NCI-H460 (cell line): ENCODE data around the gene CYTH3. TPM values are rescaled to one million over a fixed set of nuclear protein-coding genes. Genes with fewer than 3 reads are reported as not detected.
"Not testable (repeated sequence)": the region's sequence is repeated elsewhere in the genome, so short reads cannot be mapped to it uniquely, and the experiment has no call there.

ENCODE experiments used
- DNase-seq: peaks from one replicate; pipeline ENCODE4 v3.0.0-alpha.2; 2016; ENCODE audit warnings: low read depth; ENCODE audit errors: extremely low read depth
- total RNA-seq: library from RNA; depleted of rRNA; stranded (reverse); fragments of >200 nt; shearing (Covaris generic); gene quantifications from 2 replicates; pipeline ENCODE4 v1.2.3, GENCODE V29; 2014

Gene CYTH3
- total RNA-seq, 1 experiment from 2014 or later = 12.1 TPM

- DNase-seq = no peak
Measured at GRCh38 chr7:6200971-6201370, 71.5 kb downstream of the CYTH3 start.

- DNase-seq = no peak
Measured at GRCh38 chr7:6198689-6199595, 73.5 kb downstream of the CYTH3 start.

DNA sequence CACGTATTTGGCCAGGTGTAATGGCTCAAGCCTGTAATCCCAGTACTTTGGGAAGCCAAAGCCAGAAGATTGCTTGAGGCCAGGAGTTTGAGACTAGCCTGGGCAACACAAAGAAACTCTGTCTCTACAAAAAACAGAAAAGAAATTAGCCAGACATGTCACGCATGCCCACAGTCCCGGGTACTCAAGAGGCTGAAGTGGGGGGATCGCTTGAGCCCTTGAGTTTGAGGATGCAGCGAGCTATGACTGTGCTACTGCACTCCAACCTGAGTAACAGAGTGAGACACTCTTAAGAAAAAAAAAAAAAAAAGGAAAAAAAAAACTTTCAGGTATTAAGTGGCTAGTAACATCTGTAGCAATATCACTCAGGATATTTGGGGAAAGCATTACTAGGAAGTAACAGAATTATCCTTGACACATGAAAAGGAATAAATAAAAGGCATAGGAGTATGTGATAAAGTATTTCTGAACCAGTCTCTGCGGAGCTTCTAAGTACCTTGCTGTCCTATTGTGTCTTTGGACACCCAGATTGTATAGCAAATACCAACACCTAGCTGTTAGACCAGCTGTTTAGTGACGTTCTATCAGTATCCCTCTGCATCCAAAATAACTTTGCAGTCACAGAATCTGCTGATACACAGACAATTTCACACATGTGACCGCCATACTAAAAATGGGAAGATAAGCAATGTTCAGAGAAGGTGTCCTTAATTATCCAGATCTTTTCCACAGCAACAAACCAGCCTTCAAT lies 74.4 kb downstream of the CYTH3 start:
- DNase-seq = no peak

DNA sequence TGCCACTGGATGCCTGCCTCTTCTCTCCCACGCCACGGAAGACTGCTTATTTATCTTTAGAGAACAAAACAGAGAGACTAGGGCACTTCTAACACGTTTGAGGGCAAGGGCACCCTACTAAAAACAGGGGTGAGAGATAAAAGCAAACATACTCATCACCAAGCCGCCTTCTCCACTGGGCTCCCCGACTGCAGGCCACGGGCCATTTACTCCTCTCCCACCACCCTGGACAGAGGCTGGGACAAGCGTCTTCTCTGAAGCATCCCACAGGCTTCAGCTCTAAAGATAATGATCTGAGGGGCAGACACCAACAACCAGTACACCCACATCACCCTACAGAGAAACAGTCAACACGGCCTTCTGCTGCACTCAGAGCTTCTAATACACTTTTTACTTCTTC lies 78.7 kb downstream of the CYTH3 start:
- DNase-seq = no peak

GRCh38 chr7:6190563-6190962 lies 81.9 kb downstream of the CYTH3 start:
- DNase-seq = not testable (repeated sequence)

- DNase-seq = no peak
Measured at GRCh38 chr7:6188389-6188788, 84.0 kb downstream of the CYTH3 start.

DNA sequence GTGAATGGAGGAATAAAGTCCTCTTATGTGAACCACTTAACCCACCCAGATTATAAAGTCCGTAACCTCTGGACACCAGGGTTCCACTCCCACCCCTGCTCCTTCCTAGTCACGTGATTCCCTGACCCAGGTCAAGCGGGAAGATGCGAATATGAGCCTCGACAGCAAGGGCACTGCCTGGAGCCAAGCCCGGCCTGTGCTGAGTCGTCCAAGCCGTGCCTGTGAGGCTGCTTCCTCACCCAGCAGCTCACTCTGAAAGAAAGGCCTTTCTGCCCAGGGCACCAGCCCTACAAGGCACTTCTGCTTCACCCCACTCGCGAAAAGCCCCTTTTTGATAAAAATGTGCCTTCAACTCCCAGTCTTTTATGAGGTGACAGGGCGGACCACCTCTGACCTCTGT lies 85.8 kb downstream of the CYTH3 start:
- no peak for DNase-seq

- no peak for DNase-seq
Measured at GRCh38 chr7:6182993-6183392, 89.4 kb downstream of the CYTH3 start.

DNA sequence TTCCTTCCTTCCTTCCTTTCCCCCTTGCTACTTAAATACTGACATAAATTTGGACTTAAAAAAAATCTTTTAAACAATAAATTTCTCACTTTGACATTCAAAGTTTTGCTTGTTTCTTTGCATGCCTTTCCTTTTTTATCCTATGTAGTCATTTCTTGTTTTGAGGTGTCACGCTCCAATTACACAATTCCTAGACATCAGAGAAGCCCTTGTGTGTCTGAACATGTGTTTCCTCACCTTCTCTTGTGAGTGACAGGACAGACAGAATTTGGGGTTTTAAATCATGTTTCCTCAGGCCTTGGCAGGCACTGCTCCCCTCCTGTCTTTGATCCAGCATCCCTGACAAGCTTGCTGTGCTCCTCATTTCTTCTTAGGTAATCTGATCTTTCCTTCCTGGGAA lies 91.3 kb downstream of the CYTH3 start:
- no peak for DNase-seq

DNA sequence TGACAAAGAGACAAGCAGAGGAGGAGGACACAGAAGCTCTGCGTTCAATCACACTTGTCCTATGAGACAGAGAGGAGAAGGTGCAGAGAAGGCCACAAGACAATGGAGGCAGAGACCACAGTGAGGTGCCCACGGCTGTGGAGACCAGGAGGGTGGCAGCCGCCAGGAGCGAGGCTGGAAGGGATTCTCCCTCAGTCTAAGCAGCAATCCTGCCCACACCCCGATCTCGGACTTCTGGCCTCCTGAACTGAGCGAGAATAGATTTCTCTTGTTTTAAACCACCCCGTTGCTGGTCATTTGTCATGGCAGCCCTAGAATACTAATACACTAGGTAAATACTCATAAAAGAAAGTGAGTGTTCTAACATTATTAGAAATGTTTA lies 92.1 kb downstream of the CYTH3 start:
- no peak for DNase-seq

- DNase-seq = no peak
Measured at GRCh38 chr7:6179620-6180343, 92.6 kb downstream of the CYTH3 start.

DNA sequence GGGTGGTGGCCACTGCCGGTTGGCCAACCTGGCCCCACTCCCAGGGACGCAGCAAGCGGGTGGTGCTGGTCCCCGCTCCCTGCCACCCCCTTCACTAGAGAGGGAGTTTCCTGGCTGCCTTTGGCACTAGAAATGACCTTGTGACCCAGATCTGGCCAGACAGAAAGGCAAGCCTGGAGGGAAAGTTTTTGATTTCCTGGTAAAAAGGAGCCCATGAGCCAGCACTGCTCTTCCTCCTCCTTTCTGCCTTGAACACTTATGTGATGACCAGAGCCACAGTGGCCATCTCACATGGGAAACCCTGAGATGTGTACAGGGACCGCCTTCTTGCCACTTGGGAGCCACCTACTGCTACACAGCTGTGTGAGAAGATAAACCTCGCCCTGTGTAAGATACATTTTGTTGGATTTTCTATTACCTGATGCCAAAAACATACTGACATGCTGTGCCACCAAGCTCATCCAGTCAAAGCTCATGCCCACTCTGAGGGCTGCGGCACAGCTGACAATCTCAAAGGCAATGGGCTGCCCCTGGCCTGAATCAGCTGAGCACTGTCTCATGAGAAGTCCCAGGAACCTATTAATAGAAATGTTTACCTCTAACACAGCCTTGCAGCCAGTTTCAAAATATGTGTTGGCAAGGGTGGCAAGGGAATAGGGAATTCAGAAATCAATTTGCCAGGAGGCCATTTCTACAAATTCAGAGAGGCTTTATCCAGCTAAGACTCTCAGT lies 94.0 kb downstream of the CYTH3 start:
- DNase-seq = no peak

DNA sequence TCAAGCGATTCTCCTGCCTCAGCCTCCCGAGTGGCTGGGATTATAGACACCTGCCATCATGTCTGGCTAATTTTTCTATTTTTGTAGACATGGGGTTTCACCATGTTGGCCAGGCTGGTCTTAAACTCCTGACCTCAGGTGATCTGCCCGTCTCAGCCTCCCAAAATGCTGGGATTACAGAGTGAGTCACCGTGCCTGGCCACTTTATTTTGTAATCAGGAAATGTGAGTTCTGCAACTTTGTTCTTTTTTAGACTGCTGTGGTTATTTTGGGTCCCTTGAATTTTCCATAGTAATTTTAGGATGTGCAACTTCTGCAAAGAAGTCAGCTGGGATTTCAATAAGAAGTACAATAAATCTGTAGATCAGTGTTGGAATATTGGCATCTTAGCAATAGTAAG lies 96.8 kb downstream of the CYTH3 start:
- no peak for DNase-seq

GRCh38 chr7:6172910-6173295 lies 99.5 kb downstream of the CYTH3 start:
- no peak for DNase-seq

DNA sequence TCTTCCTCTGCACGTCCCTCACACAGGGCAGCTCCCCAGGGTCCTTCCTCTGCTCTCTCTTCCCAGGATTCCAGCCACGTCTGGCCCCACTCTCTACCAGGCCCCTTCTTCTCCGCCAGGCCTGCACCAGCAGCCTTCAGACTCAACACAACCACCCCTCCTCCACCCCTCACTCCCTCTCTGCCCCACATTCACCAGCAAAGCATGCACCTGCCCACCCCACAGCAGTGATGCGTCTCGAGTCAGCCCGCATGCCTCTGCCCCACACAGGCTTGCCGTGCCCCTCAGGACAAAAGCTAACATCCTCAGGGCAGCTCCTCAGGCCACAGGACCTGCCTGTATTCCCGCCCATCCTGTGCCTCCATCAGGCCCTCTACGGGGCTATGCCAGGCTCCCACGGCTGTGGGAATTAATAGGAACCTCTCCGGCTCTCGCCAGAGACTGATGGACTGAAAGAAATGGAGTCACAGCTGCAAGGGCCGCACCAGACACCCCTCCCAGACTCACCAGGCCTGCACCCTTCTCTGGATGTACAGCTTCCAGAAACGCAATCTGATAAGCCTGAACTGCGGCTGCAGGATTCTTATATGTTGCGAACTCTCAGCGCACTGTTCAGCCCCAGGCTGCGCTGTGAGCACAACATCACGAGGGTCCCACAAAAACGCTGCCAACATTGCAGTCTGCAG lies 100.1 kb downstream of the CYTH3 start:
- DNase-seq = no peak

- DNase-seq = no peak
Measured at GRCh38 chr7:6171532-6172223, 100.7 kb downstream of the CYTH3 start.

GRCh38 chr7:6170571-6171531 lies 101.6 kb downstream of the CYTH3 start:
- DNase-seq = no peak

GRCh38 chr7:6169805-6170520 lies 102.5 kb downstream of the CYTH3 start:
- no peak for DNase-seq
